B cell (primary cell): ENCODE results near the gene TBXAS1. TPM values are rescaled to one million over a fixed set of nuclear protein-coding genes. Genes with fewer than 3 reads are reported as not detected.

Experiments
- ATAC-seq: fragments of 200-7000 bp; cut with Tn5 transposase; one replicate; pipeline ENCODE4 v1.10.0; 2021; ENCODE audit warnings: low read depth, mild to moderate bottlenecking, moderate number of reproducible peaks, moderate library complexity
- CTCF ChIA-PET: fragments of 350-600 bp; sonication (Branson Sonifier 250); formaldehyde crosslinking; loops from one replicate; lab custom pipeline; 2021; ENCODE audit warnings: antibody characterized with exemption, inconsistent platforms; lab: Charles Lee
- POLR2A ChIA-PET: fragments of 350-600 bp; sonication (Branson Sonifier 250); formaldehyde crosslinking; loops from one replicate; lab custom pipeline; 2021; ENCODE audit warnings: antibody characterized with exemption; lab: Charles Lee
- DNase-seq: peaks from one replicate; pipeline ENCODE4 v3.0.0; 2013
- H2AFZ ChIP-seq: 2 replicates; pipeline ENCODE4 v1.6.1; 2012; ENCODE audit warnings: mild to moderate bottlenecking, low read depth, low read length; ENCODE audit not compliant: insufficient read depth, poor library complexity, severe bottlenecking
- H3K27ac ChIP-seq, 2 donors: 1 replicate in 1 of 2; 2 replicates in 1 of 2; pipeline ENCODE4 v1.5.1; 2012 to 2013; ENCODE audit warnings: low read length in 2 of 2, mild to moderate bottlenecking in 2 of 2, moderate library complexity in 1 of 2
- H3K27me3 ChIP-seq, 4 experiments: fragments of 200-600 bp in 1 of 4; sonication (generic) in 1 of 4; replicated peaks in 1 of 4; 1 replicate in 2 of 4; 2 replicates in 2 of 4; pipeline versions ENCODE4 v1.6.1 to v1.7.0; 2013 to 2016; ENCODE audit warnings: low read length in 3 of 4, mild to moderate bottlenecking in 2 of 4, mixed read lengths in 1 of 4, moderate library complexity in 1 of 4; ENCODE audit not compliant: insufficient read depth in 4 of 4, control insufficient read depth in 3 of 4; ENCODE audit errors: control extremely low read depth in 1 of 4
- H3K36me3 ChIP-seq, 2 experiments: replicated peaks in 1 of 2; 1 replicate in 1 of 2; 2 replicates in 1 of 2; pipeline versions ENCODE4 v1.6.1 to v1.7.1; 2013; ENCODE audit warnings: low read length in 1 of 2; ENCODE audit not compliant: insufficient read depth in 2 of 2, control insufficient read depth in 1 of 2; ENCODE audit errors: control extremely low read depth in 1 of 2, extremely low read depth in 1 of 2
- H3K4me1 ChIP-seq, 2 donors: fragments of 200-600 bp in 1 of 2; sonication (generic) in 1 of 2; 1 replicate in 1 of 2; 2 replicates in 1 of 2; pipeline versions ENCODE4 v1.5.1 to v1.6.1; 2013 to 2017; ENCODE audit warnings: low read length in 2 of 2; ENCODE audit not compliant: control insufficient read depth in 2 of 2, insufficient read depth in 2 of 2
- H3K4me2 ChIP-seq: replicated peaks from 2 replicates; pipeline ENCODE3; 2012; ENCODE audit warnings: mild to moderate bottlenecking, low read depth, low read length; ENCODE audit not compliant: poor library complexity, severe bottlenecking
- H3K4me3 ChIP-seq, 5 experiments: fragments of 200-600 bp in 1 of 5; sonication (generic) in 1 of 5; 1 replicate in 3 of 5; 2 replicates in 2 of 5; pipeline versions ENCODE4 v1.5.1 to v1.7.0; 2011 to 2016; ENCODE audit warnings: low read length in 4 of 5, mild to moderate bottlenecking in 4 of 5, low read depth in 2 of 5, control low read depth in 1 of 5, moderate library complexity in 1 of 5; ENCODE audit not compliant: insufficient read depth in 1 of 5; ENCODE audit errors: control extremely low read depth in 1 of 5, extremely low read depth in 1 of 5
- H3K79me2 ChIP-seq: fragments of 200-600 bp; sonication (generic); one replicate; pipeline ENCODE4 v1.6.0; 2016; ENCODE audit warnings: low read length; ENCODE audit not compliant: control insufficient read depth, insufficient read depth
- H3K9ac ChIP-seq: fragments of 200-600 bp; sonication (generic); 2 replicates; pipeline ENCODE4 v1.6.1; 2017; ENCODE audit warnings: mild to moderate bottlenecking, low read length, moderate library complexity
- H3K9me3 ChIP-seq, 3 donors: one replicate each; pipeline versions ENCODE4 v1.6.1 to v1.7.1; 2013; ENCODE audit warnings: low read length in 2 of 3; ENCODE audit not compliant: control insufficient read depth in 2 of 3, insufficient read depth in 1 of 3; ENCODE audit errors: control extremely low read depth in 1 of 3
- H4K20me1 ChIP-seq: 2 replicates; pipeline ENCODE4 v1.6.0; 2012; ENCODE audit warnings: mild to moderate bottlenecking, low read length; ENCODE audit not compliant: insufficient read depth, control insufficient read depth, poor library complexity, severe bottlenecking
- H3K27ac Mint-ChIP-seq: one replicate; pipeline ENCODE4 v1.8.0; 2021; ENCODE audit warnings: mixed read lengths
- H3K27me3 Mint-ChIP-seq: one replicate; pipeline ENCODE4 v1.8.0; 2021; ENCODE audit warnings: mixed read lengths
- H3K4me1 Mint-ChIP-seq: one replicate; pipeline ENCODE4 v1.8.0; 2021; ENCODE audit warnings: mixed read lengths
- H3K4me3 Mint-ChIP-seq: one replicate; pipeline ENCODE4 v1.8.0; 2021; ENCODE audit warnings: mixed read lengths
- H3K9me3 Mint-ChIP-seq: one replicate; pipeline ENCODE4 v1.8.0; 2022; ENCODE audit warnings: mixed read lengths; ENCODE audit not compliant: insufficient read depth
- EZH2 ChIP-seq: IDR thresholded peaks from 2 replicates; pipeline ENCODE4 v1.6.1; 2012; ENCODE audit warnings: borderline replicate concordance, low read depth, mild to moderate bottlenecking, moderate library complexity, low read length; ENCODE audit not compliant: insufficient read depth, poor library complexity, severe bottlenecking
- WGBS: methylation state at CpG from one replicate; pipeline ENCODE4 v1.1.5; 2013; ENCODE audit warnings: missing lambda C conversion rate; ENCODE audit not compliant: insufficient coverage; 5-methylcytosine and 5-hydroxymethylcytosine counted together
- intact Hi-C: fragments of 100-400 bp; cut with micrococcal nuclease; formaldehyde crosslinking; loops from one replicate; pipeline ENCODE4 v1.10.0; 2022
- polyA plus RNA-seq: library from polyadenylated mRNA; depleted of rRNA; stranded (reverse); fragments of >200 nt; gene quantifications from 2 replicates; pipeline ENCODE4 v1.2.3, GENCODE V29; 2012
- total RNA-seq, 2 donors: library from RNA; stranded (reverse); fragments of 120-200 nt in 1 of 2; gene quantifications; 1 replicate in 1 of 2; 2 replicates in 1 of 2; pipeline versions ENCODE4 v1.2.3 to v1.2.4, GENCODE V29; 2013 to 2022
- TF ChIP-seq, protein P1 (sequence below): fragments of 200-600 bp; IDR thresholded peaks from one replicate; pipeline ENCODE4 v1.8.0; 2022; ENCODE audit warnings: antibody characterized with exemption, mild to moderate bottlenecking

TBXAS1 gene
- total and polyA plus RNA-seq, 2 donors (not counting 1 experiment from before 2014, with no cell fraction given): 8.1 to 21.0 TPM

DNA sequence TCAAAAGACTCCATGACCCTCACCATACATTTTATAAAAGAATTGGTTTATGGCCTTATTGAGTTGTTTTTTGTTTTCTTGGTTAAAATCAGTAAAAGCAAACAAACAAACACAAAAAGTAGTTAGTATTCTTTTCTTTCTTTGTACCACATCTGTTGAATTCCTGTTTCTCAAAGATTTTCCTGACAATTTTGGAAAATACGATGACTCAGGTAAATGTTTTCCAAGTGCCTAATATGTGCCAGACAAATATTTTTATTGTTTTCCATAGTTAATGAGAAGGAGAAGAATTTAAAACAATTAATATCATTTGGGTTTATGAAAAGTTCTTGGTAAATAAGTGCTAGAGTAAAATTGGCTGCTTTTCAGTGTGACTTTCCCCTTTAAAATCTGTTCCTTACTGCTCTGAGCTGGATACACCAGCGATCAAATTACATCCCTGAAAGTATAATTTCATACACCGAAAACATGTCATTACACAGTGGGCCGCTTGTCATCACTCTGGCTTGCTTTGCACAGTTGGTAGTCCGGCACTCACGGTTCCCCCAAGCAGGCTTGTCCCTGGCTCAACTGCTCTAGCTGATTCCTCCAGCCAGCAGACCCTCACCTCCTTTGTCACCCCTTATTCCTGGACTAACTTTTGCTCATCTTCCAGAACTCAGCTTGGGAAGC lies 80.5 kb downstream of the TBXAS1 start:
- intact Hi-C loops: loop anchor here (5.0 kb wide), 1 partner anchor 82 kb away; the partner anchor contains the start of gene TBXAS1
- Histone ChIP-seq H3K36me3 (no peaks in the 10 kb centered on the region), H3K27ac (no peak overlapping the region), H3K4me2 (no peak overlapping the region), H3K79me2 (no peaks in the 10 kb centered on the region), H2AFZ (no peak overlapping the region), H4K20me1 (no peaks in the 10 kb centered on the region), H3K4me1 (peaks cover 0 to 15% of the 10 kb centered on the region in 2 donors), H3K27me3 (no peaks in the 10 kb centered on the region), H3K4me3 (no peak overlapping the region), H3K9ac (no peak overlapping the region), H3K9me3 (no peaks in the 10 kb centered on the region)
- H3K9me3 Mint-ChIP-seq: no peaks in the 10 kb centered on the region
- TF ChIP-seq, protein P1, sequence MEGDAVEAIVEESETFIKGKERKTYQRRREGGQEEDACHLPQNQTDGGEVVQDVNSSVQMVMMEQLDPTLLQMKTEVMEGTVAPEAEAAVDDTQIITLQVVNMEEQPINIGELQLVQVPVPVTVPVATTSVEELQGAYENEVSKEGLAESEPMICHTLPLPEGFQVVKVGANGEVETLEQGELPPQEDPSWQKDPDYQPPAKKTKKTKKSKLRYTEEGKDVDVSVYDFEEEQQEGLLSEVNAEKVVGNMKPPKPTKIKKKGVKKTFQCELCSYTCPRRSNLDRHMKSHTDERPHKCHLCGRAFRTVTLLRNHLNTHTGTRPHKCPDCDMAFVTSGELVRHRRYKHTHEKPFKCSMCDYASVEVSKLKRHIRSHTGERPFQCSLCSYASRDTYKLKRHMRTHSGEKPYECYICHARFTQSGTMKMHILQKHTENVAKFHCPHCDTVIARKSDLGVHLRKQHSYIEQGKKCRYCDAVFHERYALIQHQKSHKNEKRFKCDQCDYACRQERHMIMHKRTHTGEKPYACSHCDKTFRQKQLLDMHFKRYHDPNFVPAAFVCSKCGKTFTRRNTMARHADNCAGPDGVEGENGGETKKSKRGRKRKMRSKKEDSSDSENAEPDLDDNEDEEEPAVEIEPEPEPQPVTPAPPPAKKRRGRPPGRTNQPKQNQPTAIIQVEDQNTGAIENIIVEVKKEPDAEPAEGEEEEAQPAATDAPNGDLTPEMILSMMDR: no peak
- no peak for TF ChIP-seq EZH2
- POLR2A ChIA-PET: no interaction called here
- CTCF ChIA-PET: interaction anchor here (0.6 kb wide), 1 partner anchor 35 kb away, joined by 3 read pairs; no protein-coding TSS in a partner anchor
- WGBS: 98% methylated on average over 5 of the region's 6 CpGs
- no peak overlapping the region for H3K4me3 Mint-ChIP-seq
- DNase-seq: no peak
- H3K27ac Mint-ChIP-seq: no peak overlapping the region
- H3K4me1 Mint-ChIP-seq: peaks cover 24% of the 10 kb centered on the region
- no peaks in the 10 kb centered on the region for H3K27me3 Mint-ChIP-seq
- no peak for ATAC-seq
